ENCODE results near the gene CFAP410. TPM values are rescaled to one million over a fixed set of nuclear protein-coding genes. Genes with fewer than 3 reads are reported as not detected.

Gene CFAP410
- polyA plus RNA-seq, 1 of the 3 experiments (the other 2 are of a cell fraction): 18.0 TPM

GRCh38 chr21:44313451-44313850 lies 25.7 kb downstream of the CFAP410 start:
- no peaks in the 10 kb centered on the region for H3K4me1 ChIP-seq (ENCODE audit: control insufficient read depth in 1 of 2, insufficient read depth in 2 of 2, low read depth in 1 of 2, low read length in 1 of 2)
- ChIA-PET POLR2A (no interaction called here), CTCF (interaction anchor here (0.7 kb wide), 1 partner anchor 9 kb away, joined by 3 read pairs; no protein-coding TSS in a partner anchor)
- no peaks in the 10 kb centered on the region for H4K20me1 ChIP-seq (ENCODE audit: insufficient read depth)
- H3K79me2 ChIP-seq (ENCODE audit: insufficient read depth): peaks cover 4% of the 10 kb centered on the region; the same call in 1 of the 2 replicates
- H3K36me3 ChIP-seq (replicated peaks in 1 of 2; ENCODE audit: control insufficient read depth in 1 of 2, insufficient read depth in 2 of 2, low read length in 1 of 2): peaks cover 0 to 36% of the 10 kb centered on the region in 2 experiments
- no peaks in the 10 kb centered on the region for H3K27me3 ChIP-seq (ENCODE audit: insufficient read depth)
- H3K4me2 ChIP-seq: no peak overlapping the region
- no peak for DNase-seq
- no peak overlapping the region for H2AFZ ChIP-seq (ENCODE audit: low read depth)
- H3K9me3 ChIP-seq: no peaks in the 10 kb centered on the region
- TF ChIP-seq YY1 (IDR thresholded peaks at IDR 0.05; ENCODE audit: low read depth) (no peak), RAD21 (IDR thresholded peaks at IDR 0.05; ENCODE audit: low read length) (no peak), FOSL2 (IDR thresholded peaks at IDR 0.05; ENCODE audit: borderline replicate concordance, low read depth) (no peak), EZH2phosphoT487 (IDR thresholded peaks at IDR 0.05; ENCODE audit: borderline replicate concordance, low read depth) (no peak), USF2 (IDR thresholded peaks at IDR 0.05; ENCODE audit: borderline replicate concordance, low read depth, low read length) (no peak), REST (IDR thresholded peaks at IDR 0.05; ENCODE audit: low read depth, low read length) (no peak), ELF1 (IDR thresholded peaks at IDR 0.05) (no peak), EP300 (IDR thresholded peaks at IDR 0.05; ENCODE audit: borderline replicate concordance in 1 of 2, low read depth in 1 of 2, low read length in 1 of 2) (no peak), GATA2 (CRISPR knock-in tag; IDR thresholded peaks at IDR 0.05) (no peak)
- H3F3A ChIP-seq (replicated peaks; ENCODE audit: insufficient read depth): no peaks in the 10 kb centered on the region
- H3K9ac ChIP-seq: no peak overlapping the region
- no peak overlapping the region for H3K27ac ChIP-seq (ENCODE audit: low read depth in 2 of 2, low read length in 1 of 2)
- H3K4me3 ChIP-seq (ENCODE audit: low read depth in 2 of 2, low read length in 1 of 2): no peak overlapping the region
- WGBS (ENCODE audit: low lambda C conversion rate): 96% methylated on average over 8 of the region's 13 CpGs
- no peaks in the 10 kb centered on the region for H3K9me2 ChIP-seq

- ChIA-PET CTCF (interaction anchor here (2.1 kb wide), 1 partner anchor 15 kb away, joined by 5 read pairs; no protein-coding TSS in a partner anchor), POLR2A (no interaction called here)
- no peak for DNase-seq
- Histone ChIP-seq H3K79me2 (ENCODE audit: insufficient read depth) (peaks cover 8% of the 10 kb centered on the region; the same call in 1 of the 2 replicates), H4K20me1 (ENCODE audit: insufficient read depth) (peaks cover under 1% of the 10 kb centered on the region; the same call in 1 of the 2 replicates), H3K27ac (ENCODE audit: low read depth in 2 of 2, low read length in 1 of 2) (no peak overlapping the region), H2AFZ (ENCODE audit: low read depth) (no peak overlapping the region), H3K36me3 (replicated peaks in 1 of 2; ENCODE audit: control insufficient read depth in 1 of 2, insufficient read depth in 2 of 2, low read length in 1 of 2) (peaks cover 0 to 30% of the 10 kb centered on the region in 2 experiments), H3K4me3 (ENCODE audit: low read depth in 2 of 2, low read length in 1 of 2) (no peak overlapping the region), H3K9ac (no peak overlapping the region), H3K4me2 (no peak overlapping the region), H3K4me1 (ENCODE audit: control insufficient read depth in 1 of 2, insufficient read depth in 2 of 2, low read depth in 1 of 2, low read length in 1 of 2) (no peaks in the 10 kb centered on the region), H3F3A (replicated peaks; ENCODE audit: insufficient read depth) (no peaks in the 10 kb centered on the region), H3K9me3 (no peaks in the 10 kb centered on the region), H3K27me3 (ENCODE audit: insufficient read depth) (no peaks in the 10 kb centered on the region), H3K9me2 (no peaks in the 10 kb centered on the region)
- no CpG with 5 or more reads among the region's 19 CpGs for WGBS (ENCODE audit: low lambda C conversion rate)
- TF ChIP-seq FOXM1 (IDR thresholded peaks at IDR 0.05; ENCODE audit: low read depth) (no peak), RCOR1 (IDR thresholded peaks at IDR 0.05; ENCODE audit: low read length) (no peak), PBX3 (IDR thresholded peaks at IDR 0.05) (no peak)
Observed at GRCh38 chr21:44312716-44313115, 26.5 kb downstream of the CFAP410 start.
